ENCODE measurements around the gene CD9.
"Not testable (repeated sequence)": the region's sequence is repeated elsewhere in the genome, so short reads cannot be mapped to it uniquely, and the experiment has no call there.

CD9 gene

GRCh38 chr12:6195665-6196535 is 4.3 kb upstream of the CD9 start:
- intact Hi-C loops (cut with DNase I): loop anchor here (1.0 to 5.0 kb wide), 2 partner anchors 82 to 134 kb away; no protein-coding TSS in a partner anchor
- DNase-seq: peak; percentile 69 to 96 (median 87)

DNA sequence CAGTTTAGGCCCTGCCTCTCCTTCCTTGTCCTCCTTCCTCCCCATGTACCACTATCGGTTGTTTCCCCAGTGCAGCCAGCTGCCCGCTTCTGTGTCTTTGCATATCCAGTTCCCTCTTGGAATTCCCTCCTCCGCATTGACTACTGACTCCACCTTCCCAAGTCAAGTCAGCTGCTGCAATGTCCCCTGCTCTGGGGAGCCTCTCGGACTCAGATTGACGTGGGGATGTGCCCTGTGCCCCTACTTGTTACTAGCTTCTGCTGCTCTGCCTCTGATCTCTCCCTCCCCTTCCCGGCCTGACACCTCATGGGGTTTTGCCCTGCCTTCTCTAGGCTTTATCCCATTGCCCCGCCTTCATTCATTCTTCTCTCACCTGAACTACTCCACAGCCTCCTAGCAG is 2.1 kb upstream of the CD9 start:
- DNase-seq: peak in 2 of 10 donors; percentile 28 to 52
- intact Hi-C loops (cut with DNase I): loop anchor here (5.0 kb wide), 1 partner anchor 136 kb away; no protein-coding TSS in a partner anchor

DNA sequence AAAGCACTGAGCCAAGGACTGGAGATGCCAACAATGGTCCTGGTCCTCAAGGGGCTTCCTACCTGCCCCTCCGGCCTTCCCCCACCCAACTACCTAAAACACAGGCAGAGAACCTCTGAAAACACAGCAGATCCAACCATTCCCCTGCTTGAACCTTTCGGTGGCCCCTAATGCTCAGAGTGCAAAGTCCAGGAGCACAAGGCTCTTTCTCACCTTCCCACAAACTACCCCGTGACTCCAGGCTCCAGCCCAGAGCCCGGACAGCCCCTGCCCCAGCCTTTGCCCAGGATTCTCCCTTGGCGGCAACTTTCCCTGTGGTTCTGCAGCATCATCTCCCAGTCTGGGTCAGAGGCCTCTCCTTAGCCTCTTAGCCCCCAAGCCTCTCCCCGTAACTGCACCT is 1.6 kb upstream of the CD9 start:
- intact Hi-C loops (cut with DNase I): loop anchor here (5.0 kb wide), 1 partner anchor 136 kb away; no protein-coding TSS in a partner anchor
- peak in 2 of 10 donors; percentile 12 to 67 for DNase-seq

GRCh38 chr12:6198985-6199530 is 1.1 kb upstream of the CD9 start:
- peak in 1 of 10 donors; percentile 61 for DNase-seq
- intact Hi-C loops (cut with DNase I): loop anchor here (5.0 kb wide), 1 partner anchor 137 kb away; no protein-coding TSS in a partner anchor

GRCh38 chr12:6199531-6200255 is 507 bp upstream of the CD9 start:
- DNase-seq: peak in 2 of 10 donors; percentile 80 to 82
- intact Hi-C loops (cut with DNase I): loop anchor here (1.0 to 5.0 kb wide), 2 partner anchors 31 to 137 kb away; no protein-coding TSS in a partner anchor

- peak in 3 of 10 donors; percentile 66 to 86 (median 75) for DNase-seq
- intact Hi-C loops (cut with DNase I): no loop called here
These were observed 1.0 kb downstream of the CD9 start for GRCh38 chr12:6201213-6201608.

DNA sequence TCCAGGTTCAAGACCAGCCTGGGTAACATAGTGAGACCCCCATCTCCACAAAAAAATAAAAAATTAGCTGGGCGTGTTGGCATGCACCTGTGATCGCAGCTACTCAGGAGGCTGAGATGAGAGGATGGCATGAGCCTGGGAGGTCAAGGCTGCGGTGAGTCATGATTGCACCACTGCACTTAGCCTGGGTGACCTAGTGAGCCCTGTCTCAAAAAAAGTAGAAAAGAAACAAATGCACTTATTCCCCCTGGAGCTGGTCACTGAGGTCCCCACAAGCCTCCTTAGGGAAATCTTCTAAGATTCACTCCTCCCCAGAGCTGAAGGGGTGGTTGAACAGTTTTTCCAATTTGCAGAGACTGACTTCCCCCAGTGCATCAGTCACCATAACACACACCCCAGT is 1.6 kb downstream of the CD9 start:
- intact Hi-C loops (cut with DNase I): no loop called here
- peak in 3 of 10 donors; percentile 17 to 22 (median 18) for DNase-seq

- peak in 2 of 10 donors; percentile 68 to 70 for DNase-seq
- intact Hi-C loops (cut with DNase I): no loop called here
These were observed 2.1 kb downstream of the CD9 start for GRCh38 chr12:6202304-6202703.

DNA sequence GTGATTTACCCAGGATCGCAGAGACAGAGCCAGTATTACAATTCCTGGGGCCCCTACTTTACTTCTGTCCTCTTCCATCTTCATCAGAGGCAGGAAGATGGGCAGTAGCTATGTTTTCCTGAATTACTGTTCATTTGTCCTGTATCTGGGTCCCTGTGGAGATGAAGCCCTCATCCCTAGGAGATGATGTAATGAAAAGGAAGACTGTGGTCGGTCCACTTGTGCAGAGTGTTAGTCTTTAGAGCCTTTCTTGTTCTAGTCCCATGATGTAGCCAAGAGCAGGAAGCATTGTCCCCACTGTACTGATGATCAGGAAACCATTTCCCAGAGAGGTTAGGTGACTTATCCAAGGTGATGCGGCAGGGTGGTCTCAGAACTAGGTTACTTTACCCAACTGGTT is 2.6 kb downstream of the CD9 start:
- no peak for DNase-seq
- intact Hi-C loops (cut with DNase I): no loop called here

DNA sequence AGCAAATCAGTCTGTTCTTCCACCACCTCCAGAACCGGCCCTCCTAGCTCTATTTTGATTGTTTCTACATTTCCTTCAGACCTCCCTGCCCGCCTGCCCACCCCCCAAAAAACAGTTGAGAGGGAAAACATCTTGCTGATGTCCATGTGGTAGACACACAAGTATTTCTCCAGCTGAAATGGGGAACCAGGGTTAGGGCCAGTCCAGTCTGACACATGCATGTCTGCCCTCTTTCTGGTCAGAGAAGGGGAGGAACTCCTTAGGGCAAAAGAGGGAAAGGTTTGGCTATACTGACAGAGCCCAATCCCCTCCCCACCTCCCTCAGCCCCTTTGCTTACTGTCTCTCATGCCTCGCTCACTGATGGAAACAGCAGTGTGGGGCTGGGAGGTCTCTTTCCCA is 3.4 kb downstream of the CD9 start:
- peak in 2 of 10 donors; percentile 26 to 32 for DNase-seq
- intact Hi-C loops (cut with DNase I): no loop called here

- intact Hi-C loops (cut with DNase I): no loop called here
- DNase-seq: peak in 2 of 10 donors; percentile 32 to 48
These were observed 4.4 kb downstream of the CD9 start for GRCh38 chr12:6204533-6205143.

- intact Hi-C loops (cut with DNase I): no loop called here
- DNase-seq: peak in 3 of 10 donors; percentile 35 to 80 (median 76)
These were observed 4.9 kb downstream of the CD9 start for GRCh38 chr12:6205144-6205539.

- peak in 2 of 10 donors; percentile 15 to 29 for DNase-seq
- intact Hi-C loops (cut with DNase I): no loop called here
These were observed 5.6 kb downstream of the CD9 start for GRCh38 chr12:6205761-6206160.

- intact Hi-C loops (cut with DNase I): no loop called here
- DNase-seq: peak in 2 of 10 donors; percentile 17 to 27
These were observed 6.1 kb downstream of the CD9 start for GRCh38 chr12:6206327-6206726.

GRCh38 chr12:6207259-6207925 is 7.2 kb downstream of the CD9 start:
- intact Hi-C loops (cut with DNase I): no loop called here
- DNase-seq: peak in 2 of 10 donors; percentile 34 to 47

GRCh38 chr12:6208130-6208529 is 7.9 kb downstream of the CD9 start:
- intact Hi-C loops (cut with DNase I): no loop called here
- peak in 2 of 10 donors; percentile 14 to 40 for DNase-seq

GRCh38 chr12:6209428-6209827 is 9.2 kb downstream of the CD9 start:
- intact Hi-C loops (cut with DNase I): not testable (repeated sequence)
- peak in 2 of 10 donors; percentile 0 to 17 for DNase-seq

- intact Hi-C loops (cut with DNase I): no loop called here
These were observed 11.2 kb downstream of the CD9 start for GRCh38 chr12:6211421-6211869.

GRCh38 chr12:6212086-6212485 is 11.9 kb downstream of the CD9 start:
- intact Hi-C loops (cut with DNase I): no loop called here
- peak in 2 of 10 donors; percentile 18 to 57 for DNase-seq

More at GRCh38 chr12:6211421-6211869, 11.2 kb downstream of the CD9 start:
- peak in 2 of 10 donors; percentile 60 to 82 for DNase-seq

All from posterior cingulate gyrus (tissue), 11 donors.